8988T (cell line): ENCODE measurements around the gene RBMS3.
"Not testable (repeated sequence)": the region's sequence is repeated elsewhere in the genome, so short reads cannot be mapped to it uniquely, and the experiment has no call there.

Source experiments
- DNase-seq: peaks from one replicate; pipeline ENCODE4 v3.0.0; 2011

RBMS3 gene

DNA sequence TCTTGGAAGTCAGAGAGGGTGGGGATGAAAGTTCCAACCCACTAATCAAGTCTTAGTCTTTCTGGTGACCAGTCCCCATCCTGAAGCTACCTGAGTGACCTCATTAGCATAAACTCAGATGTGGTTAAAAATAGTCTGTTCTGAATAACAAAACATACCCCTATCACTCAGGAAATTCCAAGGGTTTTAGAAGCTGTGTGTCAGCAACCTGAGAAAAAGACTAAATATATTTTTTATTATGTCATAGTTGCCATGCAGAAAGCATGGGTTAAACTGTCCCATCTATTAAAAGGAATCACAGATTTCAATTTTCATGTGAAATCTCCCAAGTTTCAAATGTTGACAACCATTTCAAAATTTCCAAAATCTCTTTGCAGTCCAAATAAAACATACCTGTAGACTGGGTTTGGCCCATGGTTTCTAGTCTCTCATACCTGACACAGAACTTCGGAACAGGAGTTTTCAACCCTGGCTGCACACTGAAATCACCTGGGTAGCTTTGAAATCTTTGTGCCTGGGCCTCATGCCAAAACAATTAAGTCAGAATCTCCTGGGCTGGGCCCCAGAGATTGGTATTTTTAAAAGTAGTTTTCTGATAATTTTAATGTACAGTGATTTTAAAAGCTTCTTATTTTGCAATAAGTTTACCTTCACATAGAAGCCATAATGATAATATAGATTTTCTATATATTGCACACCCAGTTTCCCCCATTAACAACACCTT lies 476.3 kb downstream of the RBMS3 start:
- no peak for DNase-seq

DNA sequence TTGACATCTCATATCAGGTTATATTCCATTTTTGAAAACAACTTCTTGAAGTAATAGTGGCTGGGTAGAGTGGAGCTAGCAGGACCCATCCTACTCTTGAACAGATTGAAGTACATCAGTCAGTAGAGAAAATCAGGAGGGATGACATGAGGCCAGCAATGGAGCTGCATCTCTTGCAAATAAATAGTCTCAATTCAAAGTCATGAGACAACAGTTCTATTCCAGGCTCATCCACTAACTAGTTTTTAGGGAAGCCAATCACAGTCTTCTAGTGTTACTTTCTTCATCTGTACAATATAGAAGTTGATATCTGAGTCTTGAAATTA lies 477.2 kb downstream of the RBMS3 start:
- no peak for DNase-seq

DNA sequence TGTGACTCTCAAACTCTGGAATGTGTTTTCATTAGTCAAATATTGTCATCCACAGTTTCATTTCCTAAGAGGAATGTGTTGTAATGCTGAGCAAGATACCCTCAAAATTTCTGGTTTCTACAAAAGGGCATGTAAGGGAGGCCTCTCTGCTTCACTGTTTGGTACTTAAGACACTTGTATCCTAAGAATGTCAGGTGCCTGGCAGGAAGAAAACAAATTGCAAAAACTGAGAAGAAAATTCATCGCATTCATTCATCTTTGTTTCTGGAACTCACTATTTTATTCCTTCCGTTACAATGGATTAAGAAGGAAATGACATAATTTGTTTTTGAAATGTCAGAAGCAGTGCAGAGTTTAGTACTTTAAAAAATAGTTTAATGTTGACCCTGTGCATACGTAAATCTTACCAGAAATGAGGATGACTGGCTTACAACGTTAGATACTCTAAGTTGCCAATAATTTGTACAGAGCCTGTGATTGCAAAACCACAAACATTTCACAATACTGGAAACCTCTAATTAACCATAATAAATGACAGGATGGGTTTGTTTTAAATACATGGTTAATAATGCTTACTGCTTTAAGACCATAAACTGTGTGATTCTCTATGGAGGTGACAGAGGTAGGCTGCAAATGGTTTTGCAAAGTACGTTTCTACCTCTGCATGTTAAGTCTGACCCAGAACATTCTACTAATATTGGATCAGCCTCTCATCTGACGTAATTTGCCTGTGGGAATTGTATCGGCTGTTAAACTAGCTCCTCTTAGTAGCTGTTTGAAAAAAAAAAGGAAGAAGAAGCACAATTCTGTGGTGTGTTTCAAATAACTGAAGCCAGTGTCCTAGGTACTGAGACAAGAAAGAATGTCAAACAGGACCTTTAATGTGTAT lies 477.8 kb downstream of the RBMS3 start:
- DNase-seq, result no peak

DNA sequence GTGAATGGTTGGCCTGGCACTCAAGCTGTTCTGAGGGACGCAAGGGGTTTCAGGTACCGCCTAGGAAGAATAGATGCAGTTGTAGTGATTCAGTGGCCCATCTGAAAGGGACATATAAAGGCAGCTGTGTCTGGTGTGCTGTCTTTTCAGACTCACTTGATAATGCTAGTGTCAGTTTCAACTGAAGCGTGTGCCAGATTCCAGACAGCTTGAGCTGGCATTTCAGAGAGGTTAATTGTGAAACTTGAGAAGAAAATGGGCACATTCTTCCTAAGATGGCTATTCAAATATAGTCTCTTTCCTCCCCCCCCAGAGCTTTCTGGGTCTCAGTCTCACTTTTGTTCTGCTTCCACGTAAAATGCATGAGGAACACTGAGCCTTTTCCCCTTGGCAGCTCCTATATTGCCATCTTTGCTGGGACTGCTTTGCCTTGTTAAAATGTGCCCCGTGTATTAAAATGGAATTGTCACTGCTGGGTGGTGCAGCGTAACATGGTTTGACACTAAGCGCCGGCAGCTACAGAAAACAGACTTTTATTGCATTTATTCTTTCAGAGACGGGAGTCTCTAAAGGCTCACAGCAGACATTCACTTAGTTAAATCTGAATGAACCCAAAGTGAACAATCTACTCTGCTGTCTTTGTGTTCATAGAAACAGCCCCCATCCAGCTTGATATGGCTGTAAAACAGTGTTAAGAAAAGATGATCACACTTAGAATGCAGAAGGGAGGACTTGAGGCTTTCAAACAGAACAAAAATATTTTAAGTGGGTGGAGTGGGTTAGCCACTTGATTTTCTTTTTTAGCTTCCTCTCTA lies 478.7 kb downstream of the RBMS3 start:
- no peak for DNase-seq

DNA sequence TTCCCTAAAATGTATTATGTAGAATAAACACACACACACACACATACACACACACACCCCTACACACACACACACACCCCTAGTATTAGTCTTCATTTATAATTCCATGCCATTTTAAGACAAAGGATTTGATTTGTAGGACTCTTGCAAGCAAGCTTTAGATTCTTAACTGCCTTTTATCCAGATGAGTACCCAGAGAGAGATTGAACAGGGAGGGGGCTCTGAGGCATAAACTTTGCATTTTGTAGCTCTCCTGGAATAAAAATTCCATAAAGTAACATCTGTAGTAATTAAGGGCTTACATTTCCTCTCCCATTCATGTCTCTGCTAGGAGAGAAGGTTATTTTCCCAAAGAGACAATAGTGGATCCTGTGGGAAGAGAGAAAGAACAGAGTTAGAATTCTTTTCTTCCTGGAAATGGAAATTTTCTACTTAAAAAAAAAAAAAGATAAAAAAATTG lies 479.4 kb downstream of the RBMS3 start:
- DNase-seq, result no peak

DNA sequence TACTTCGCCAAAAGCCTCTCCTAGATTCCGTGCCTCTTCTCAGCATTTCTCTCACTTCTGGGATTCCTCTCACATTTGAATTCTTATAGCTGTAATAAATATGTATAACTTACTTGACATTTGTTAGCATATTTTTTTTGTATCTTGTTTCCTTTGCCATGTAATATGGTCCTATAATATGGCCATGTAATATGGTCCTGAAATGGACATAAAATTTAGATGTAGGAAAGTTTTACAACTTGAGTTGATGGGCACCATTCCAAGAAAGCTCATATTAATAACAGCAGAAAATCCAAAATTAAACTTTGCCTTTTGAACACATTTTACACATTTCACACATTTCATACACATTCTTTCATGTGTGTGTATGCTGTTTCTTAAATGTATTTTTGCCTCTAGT lies 480.6 kb downstream of the RBMS3 start:
- DNase-seq, result no peak

DNA sequence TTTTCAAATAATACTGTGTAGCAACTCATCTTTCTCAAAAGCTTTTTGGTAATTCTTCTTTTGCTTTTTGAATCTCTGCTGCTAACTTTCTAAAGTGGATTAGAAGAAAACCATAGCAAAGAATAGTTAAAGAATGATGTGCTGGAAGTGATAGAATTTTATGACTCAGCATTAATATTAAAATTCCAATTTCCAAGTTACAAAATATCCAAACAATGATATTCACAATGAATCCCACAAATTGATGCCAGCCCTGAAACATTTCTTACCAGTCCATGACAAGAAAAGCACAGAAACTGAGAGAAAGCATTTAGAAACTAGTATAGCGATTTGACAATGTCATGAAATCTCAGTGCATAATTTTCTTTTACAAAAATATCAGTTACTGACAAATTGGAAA lies 482.2 kb downstream of the RBMS3 start:
- DNase-seq, result no peak

DNA sequence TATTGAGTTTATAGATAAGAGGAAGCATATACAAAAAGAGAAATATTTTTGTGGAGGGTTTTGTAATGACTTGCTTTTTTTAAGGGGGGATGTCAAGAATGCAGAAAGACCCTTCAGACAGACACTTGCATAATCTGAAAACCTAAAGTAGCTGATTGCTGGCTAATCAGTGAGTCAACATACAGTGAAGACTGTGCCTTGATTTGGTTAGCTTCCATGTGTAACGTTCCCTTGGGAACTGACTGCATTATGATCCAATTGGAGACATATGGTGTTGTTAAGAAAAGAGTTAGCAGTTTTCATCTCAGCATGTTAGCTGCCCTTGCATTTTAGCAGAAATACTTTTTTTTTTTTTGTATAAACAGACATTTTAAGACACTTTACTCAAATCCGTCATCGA lies 483.2 kb downstream of the RBMS3 start:
- no peak for DNase-seq

DNA sequence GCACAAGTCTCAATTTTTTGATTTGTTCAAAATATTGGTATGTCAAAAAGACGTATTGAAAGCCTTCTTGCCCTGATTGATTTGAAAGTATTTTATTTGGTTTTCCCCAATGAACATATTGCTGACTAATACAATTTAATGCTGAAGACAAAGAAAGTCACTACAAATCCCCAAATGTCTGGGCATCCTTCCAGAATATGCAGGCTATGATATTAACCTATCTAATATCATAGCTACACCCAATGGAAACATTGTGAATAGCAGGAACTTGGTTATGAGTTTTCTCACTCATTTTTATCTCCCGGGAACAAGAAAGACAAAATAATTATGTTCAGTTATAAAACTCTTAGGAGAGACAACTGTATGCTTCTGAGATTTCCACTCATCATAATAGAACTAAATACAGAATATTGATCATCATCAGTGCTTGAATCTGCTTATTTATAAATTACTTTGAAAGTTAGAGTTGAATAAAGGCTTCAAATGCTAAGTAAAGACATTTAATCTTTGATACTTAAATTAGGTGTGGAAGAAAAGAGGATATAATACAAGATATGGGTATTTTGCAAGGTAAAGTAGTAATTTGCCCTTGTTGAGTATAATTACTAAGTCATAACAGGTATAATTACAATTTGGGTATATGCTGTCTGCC lies 483.9 kb downstream of the RBMS3 start:
- DNase-seq, result no peak

DNA sequence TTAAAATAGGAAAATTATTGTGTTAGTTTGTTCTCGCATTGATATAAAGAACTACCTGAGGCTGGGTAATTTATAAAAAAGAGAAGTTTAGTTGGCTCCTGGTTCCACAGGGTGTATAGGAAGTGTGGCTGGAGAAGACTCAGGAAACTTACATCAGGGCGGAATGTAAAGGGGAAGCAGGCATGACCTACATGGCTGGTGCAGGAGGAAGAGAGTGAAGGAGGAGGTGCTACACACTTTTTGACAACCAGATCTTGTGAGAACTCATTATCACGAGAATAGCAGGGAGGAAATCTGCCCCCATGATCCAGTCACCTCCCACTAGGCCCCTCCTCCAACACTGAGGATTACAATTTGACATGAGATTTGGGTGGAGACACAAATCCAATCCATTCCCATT lies 490.7 kb downstream of the RBMS3 start:
- no peak for DNase-seq

DNA sequence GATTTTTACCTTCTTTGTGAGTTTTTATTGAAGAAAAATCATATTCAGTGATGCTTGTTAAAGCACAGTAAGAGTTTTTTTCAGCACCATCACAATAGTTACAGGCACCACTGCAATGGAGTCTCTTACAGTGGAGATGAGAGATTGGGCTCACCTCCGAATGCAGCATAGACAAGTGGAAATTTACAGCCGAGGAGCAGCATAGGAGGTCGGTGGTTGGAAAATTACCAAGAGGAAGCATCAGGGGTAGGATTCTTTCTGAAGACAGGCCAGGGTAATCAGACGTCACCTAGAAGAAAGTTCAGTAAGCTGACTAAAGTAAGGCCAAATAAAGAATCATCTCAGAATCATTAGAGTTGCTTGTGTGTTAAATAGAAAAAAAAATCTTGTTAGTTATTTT lies 491.6 kb downstream of the RBMS3 start:
- no peak for DNase-seq

DNA sequence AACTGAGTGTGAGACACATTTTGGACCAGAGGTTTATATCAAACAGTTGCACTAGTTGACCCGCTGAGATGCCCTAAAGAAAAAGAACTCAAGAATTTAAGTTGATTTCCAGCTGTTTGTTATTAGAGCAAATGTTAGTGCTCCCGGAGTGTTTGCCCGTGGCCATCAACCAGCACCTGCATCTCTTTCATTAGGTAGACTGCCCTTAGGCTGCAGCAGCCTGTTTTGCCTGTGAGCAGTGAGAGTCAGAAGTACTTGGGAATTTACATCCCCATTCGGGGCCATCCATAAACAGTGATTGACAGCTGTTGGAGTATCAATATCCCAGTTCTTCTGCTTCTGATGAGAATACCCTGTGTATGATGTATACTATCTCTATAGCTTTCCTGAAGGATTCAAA lies 492.6 kb downstream of the RBMS3 start:
- DNase-seq, result no peak

DNA sequence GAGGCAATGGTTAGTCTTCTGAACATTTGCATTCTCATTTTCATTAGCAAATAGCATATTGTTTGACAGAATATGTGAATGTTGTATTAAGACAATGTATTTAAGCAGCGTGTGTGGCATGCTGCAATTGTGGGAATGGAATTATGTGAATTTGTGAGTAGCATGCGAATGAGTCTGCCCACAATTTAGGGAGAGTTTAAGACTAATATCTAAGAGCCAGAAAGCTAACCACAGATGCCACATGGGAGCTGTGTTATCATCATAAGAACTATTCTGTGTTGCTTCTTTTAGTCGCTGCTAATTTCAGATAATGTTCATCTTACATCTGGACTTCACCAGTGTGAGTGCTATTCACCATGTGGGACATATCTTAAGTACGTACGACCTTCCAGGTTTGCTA lies 494.5 kb downstream of the RBMS3 start:
- no peak for DNase-seq

DNA sequence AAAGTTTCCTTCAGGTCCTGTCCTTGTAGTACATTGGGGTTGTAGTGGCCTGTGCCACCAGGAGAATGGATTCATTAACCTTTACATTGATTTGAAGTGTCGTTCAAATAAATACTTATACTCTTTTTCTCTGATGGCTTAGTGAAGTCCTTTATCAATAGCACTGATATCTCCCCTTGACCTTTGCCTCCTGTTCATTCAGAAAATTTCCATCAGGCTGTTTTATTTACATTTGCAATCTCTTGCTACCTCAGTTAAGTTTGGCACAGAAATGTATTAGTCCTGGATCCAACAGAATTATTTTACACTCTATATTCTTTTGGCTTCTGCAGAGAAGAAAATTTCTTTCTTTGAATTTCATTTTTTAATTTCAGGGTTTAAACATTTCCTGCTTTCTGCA lies 497.0 kb downstream of the RBMS3 start:
- no peak for DNase-seq

DNA sequence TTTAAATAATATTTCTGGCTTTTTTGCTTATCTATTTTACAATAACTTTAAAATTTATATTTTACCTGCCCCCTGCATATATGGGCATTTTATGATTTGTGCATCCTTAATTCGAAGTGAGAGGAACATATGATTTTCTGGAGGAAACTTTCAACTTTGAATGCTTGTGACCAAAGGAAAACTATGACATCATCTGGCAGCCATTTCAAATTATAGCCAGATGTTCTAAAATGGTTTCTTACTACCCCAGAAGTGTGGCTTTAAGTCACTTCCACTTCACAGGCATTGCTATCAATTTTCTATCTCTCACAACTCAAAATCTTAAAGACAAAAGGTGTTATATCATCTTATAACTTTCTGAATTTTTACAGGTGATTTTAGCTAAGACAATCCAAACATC lies 508.8 kb downstream of the RBMS3 start:
- DNase-seq, result no peak

DNA sequence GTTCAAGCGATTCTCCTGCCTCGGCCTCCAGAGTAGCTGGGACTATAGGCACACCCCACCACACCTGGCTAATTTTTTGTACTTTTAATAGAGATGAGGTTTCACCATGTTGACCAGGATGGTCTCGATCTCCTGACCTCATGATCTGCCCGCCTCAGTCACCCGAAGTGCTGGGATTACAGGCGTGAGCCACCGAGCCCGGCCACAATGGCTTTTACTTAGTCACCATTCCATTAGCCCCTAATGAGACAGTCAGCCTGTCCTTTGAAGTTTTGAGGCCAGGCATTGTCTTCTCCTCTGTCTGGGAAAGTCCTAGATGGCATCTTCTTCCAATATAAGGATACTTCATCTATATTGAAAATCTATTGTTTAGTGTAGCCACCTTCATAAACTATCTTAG lies 515.9 kb downstream of the RBMS3 start:
- DNase-seq, result no peak

DNA sequence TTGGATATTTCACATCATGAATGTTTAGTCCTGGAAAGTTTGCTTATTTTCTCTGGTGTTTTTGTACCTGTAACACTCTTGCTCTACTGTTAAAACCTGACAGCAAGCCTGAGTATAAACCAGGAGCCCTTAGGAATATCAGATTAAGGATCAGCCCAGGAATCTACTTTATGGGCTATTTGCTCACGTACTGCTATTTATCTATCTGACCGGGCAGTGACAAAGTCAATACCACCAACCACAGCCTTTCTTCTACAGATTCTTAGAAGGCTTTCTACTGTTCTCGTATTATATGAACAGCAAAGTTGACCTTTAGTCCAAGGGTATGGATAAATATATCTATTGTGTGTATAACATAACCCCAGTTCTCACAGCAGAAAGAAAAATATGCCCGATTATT lies 521.2 kb downstream of the RBMS3 start:
- no peak for DNase-seq

DNA sequence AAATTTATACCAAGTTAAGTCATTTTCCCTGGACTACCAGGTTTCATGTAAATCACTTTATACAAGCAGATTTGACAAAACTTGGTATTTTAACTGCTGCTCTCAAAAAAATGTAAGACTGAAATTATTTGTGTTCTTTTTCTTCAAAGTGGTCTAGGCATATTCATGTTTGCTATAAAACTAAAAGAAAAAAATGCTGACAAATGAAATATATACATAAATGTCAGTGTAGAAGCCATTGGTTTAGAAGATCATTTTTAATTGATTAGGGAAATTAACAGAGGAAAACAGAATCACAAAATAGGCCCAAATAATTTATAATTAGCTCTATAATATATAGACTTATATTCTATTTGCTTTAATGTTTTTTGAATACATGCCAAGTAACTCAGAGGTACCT lies 523.2 kb downstream of the RBMS3 start:
- DNase-seq, result no peak

DNA sequence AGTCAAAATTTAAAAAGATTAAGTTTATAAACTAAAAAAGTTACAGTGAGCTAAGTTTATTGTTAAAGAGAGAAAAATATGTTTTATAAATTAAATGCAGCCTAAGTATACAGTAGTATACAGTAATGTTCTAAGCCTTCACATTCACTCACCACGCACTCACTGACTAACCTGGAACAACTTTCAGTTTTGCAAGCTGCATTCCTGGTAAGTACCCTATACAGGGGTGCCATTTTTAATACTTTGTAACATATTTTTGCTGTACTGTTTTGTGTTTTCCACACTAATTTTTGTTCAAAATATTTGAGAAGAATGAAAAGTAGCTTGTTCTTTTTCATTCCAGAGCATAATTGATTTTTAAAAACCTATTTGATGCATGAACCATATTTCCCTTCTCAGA lies 524.9 kb downstream of the RBMS3 start:
- no peak for DNase-seq

DNA sequence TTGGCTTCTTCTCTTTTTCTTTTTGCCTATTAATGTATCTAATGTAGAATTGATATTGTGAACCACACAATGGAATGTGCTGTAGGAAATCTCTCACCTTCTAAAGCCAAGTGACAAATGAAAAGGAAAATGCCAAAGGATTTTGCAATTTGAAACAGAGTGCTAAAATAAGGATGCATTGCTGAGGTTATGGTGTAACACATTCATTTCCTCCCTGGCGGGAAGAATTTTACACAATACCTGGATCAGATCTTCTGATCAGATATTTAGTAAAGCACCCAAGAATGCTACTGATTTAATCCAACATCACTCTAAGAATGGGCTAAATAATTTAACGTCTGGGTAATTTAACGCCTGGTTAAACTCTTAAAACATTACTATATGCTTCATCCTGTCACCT lies 527.5 kb downstream of the RBMS3 start:
- not testable (repeated sequence) for DNase-seq

DNA sequence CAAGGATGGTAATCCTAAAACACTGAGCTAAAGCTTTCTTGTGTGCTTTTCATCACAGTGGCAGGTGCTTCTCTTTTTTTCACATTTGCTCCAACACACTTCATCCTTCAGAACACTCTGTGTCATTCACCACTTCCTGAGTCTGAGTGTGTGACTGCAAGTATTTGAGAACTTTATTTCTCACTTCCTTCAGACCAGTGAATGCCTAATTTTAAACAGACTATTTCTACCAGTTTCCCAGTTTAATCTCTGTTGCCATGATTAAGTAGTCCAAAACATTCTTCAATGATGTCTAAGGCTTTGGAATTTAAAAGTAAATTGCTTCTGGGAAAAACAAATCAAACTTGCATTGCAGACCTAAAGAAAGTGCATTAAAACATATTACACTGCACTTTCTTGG lies 541.2 kb downstream of the RBMS3 start:
- DNase-seq, result no peak

DNA sequence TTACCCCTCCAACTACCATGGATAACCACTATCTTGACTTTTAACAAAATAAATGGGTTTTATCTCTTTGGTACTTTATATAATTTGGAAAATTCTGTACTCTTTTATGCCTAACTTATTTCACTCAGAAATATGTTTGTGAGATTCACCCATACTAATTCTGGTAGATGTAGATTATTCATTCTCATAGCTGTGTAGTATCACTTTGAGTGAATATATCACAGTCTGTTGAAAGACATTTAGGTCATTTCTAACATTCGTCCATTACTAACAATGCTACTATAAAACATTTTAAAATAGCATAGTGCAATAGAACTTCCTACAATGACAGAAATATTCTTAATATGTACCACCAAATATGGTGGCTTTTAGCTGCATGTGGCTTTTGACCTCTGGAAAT lies 542.4 kb downstream of the RBMS3 start:
- no peak for DNase-seq

DNA sequence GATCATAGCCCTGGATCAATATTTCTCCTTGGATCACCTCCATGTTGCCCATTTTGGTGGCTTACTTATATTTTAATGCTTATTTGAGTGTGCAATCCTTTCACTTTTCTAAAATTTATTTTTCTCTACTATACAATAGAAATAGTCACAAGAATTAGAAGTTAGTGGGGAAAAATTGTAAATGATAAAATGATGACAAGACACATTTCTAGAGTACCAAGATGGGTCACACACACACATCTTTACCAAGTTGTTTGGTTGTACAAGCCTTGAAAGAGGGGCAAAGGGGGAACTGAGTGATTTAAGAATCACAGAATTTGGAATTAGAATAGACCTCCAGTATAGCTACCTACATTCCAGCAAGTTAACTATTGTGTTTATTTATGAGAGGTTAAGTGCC lies 545.8 kb downstream of the RBMS3 start:
- DNase-seq, result no peak
